Endodermal cell (in vitro differentiated cells): ENCODE results near the gene ESD. TPM values are rescaled to one million over a fixed set of nuclear protein-coding genes. Genes with fewer than 3 reads are reported as not detected.

Source experiments
- DNase-seq: peaks from one replicate; pipeline ENCODE4 v3.0.0-alpha.2; 2017
- H3K27ac ChIP-seq: 2 replicates; pipeline ENCODE4 v1.5.1; 2013; ENCODE audit warnings: mild to moderate bottlenecking, low read depth, low read length, moderate library complexity
- H3K27me3 ChIP-seq: 2 replicates; pipeline ENCODE4 v1.6.1; 2013; ENCODE audit warnings: mild to moderate bottlenecking, low read length, moderate library complexity; ENCODE audit not compliant: insufficient read depth, control insufficient read depth, poor library complexity, severe bottlenecking
- H3K36me3 ChIP-seq: 2 replicates; pipeline ENCODE4 v1.7.0; 2013; ENCODE audit warnings: mild to moderate bottlenecking, low read length, moderate library complexity; ENCODE audit not compliant: control insufficient read depth, insufficient read depth
- H3K4me1 ChIP-seq: one replicate; pipeline ENCODE4 v1.7.0; 2013; ENCODE audit warnings: low read length; ENCODE audit not compliant: control insufficient read depth, insufficient read depth
- H3K4me3 ChIP-seq: 2 replicates; pipeline ENCODE4 v1.5.1; 2013; ENCODE audit warnings: mild to moderate bottlenecking, low read length, moderate library complexity
- H3K9ac ChIP-seq: 2 replicates; pipeline ENCODE4 v1.6.1; 2013; ENCODE audit warnings: mild to moderate bottlenecking, low read length, moderate library complexity; ENCODE audit not compliant: poor library complexity, severe bottlenecking; ENCODE audit errors: extremely low read depth
- H3K9me3 ChIP-seq: 2 replicates; pipeline ENCODE4 v1.6.1; 2013; ENCODE audit warnings: mild to moderate bottlenecking, low read length, moderate library complexity; ENCODE audit not compliant: control insufficient read depth
- H3K27ac Mint-ChIP-seq: 2 replicates; pipeline ENCODE4 v1.8.0; 2020; ENCODE audit warnings: mixed read lengths
- H3K27me3 Mint-ChIP-seq: 2 replicates; pipeline ENCODE4 v1.8.0; 2021; ENCODE audit warnings: mild to moderate bottlenecking, mixed read lengths; ENCODE audit not compliant: insufficient read depth
- H3K36me3 Mint-ChIP-seq: 2 replicates; pipeline ENCODE4 v1.8.0; 2020; ENCODE audit warnings: low read depth, mixed read lengths
- H3K4me1 Mint-ChIP-seq: 2 replicates; pipeline ENCODE4 v1.8.0; 2020; ENCODE audit warnings: mixed read lengths
- H3K4me3 Mint-ChIP-seq: 2 replicates; pipeline ENCODE4 v1.8.0; 2020; ENCODE audit warnings: mild to moderate bottlenecking, moderate library complexity, mixed read lengths
- H3K9me3 Mint-ChIP-seq: 2 replicates; pipeline ENCODE4 v1.8.0; 2020; ENCODE audit warnings: mild to moderate bottlenecking, mixed read lengths
- WGBS, 2 experiments: methylation state at CpG; one replicate each; pipeline versions ENCODE4 v1.1.5 to v1.1.7; 2013; ENCODE audit warnings: missing lambda C conversion rate in 2 of 2, mixed read lengths in 1 of 2; ENCODE audit not compliant: insufficient coverage in 1 of 2, insufficient read length in 1 of 2; 5-methylcytosine and 5-hydroxymethylcytosine counted together
- total RNA-seq, 2 donors: library from RNA; stranded (reverse); fragmentation: NEBNext Ultra II Directional in 1 of 2; extraction: Animal tissue kit (Norgen Biotek cat#: 25700) in 1 of 2; gene quantifications; 2 replicates in 1 of 2; 3 replicates in 1 of 2; pipeline ENCODE4 v1.2.1, GENCODE V29; 2021
- TF ChIP-seq, protein P1 (sequence below): fragments of 200-600 bp; sonication (generic); conservative IDR thresholded peaks from 2 replicates; pipeline ENCODE4 v1.5.0; 2021; ENCODE audit warnings: antibody characterized with exemption, mild to moderate bottlenecking

The ESD gene
- total RNA-seq, 2 donors from 2014 or later = 55.5 to 67.7 TPM

GRCh38 chr13:46749951-46750350 lies 47.0 kb downstream of the ESD start:
- Mint-ChIP-seq H3K9me3 (no peaks in the 10 kb centered on the region), H3K4me1 (peaks cover 3% of the 10 kb centered on the region), H3K27ac (no peak overlapping the region), H3K36me3 (peaks cover 4% of the 10 kb centered on the region), H3K4me3 (no peak overlapping the region), H3K27me3 (no peaks in the 10 kb centered on the region)
- H3K4me3 ChIP-seq = no peak overlapping the region
- no peak overlapping the region for H3K9ac ChIP-seq
- H3K9me3 ChIP-seq = no peaks in the 10 kb centered on the region
- TF ChIP-seq, protein P1, sequence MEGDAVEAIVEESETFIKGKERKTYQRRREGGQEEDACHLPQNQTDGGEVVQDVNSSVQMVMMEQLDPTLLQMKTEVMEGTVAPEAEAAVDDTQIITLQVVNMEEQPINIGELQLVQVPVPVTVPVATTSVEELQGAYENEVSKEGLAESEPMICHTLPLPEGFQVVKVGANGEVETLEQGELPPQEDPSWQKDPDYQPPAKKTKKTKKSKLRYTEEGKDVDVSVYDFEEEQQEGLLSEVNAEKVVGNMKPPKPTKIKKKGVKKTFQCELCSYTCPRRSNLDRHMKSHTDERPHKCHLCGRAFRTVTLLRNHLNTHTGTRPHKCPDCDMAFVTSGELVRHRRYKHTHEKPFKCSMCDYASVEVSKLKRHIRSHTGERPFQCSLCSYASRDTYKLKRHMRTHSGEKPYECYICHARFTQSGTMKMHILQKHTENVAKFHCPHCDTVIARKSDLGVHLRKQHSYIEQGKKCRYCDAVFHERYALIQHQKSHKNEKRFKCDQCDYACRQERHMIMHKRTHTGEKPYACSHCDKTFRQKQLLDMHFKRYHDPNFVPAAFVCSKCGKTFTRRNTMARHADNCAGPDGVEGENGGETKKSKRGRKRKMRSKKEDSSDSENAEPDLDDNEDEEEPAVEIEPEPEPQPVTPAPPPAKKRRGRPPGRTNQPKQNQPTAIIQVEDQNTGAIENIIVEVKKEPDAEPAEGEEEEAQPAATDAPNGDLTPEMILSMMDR = no peak
- 91% methylated on average over 2 of the region's 2 CpGs; no CpG with 5 or more reads in 1 of the 2 experiments for WGBS, 2 experiments
- peaks cover 8% of the 10 kb centered on the region for H3K36me3 ChIP-seq
- no peak for DNase-seq
- H3K27me3 ChIP-seq = no peaks in the 10 kb centered on the region
- H3K27ac ChIP-seq = no peak overlapping the region
- no peaks in the 10 kb centered on the region for H3K4me1 ChIP-seq

- Mint-ChIP-seq H3K36me3 (peaks cover 8% of the 10 kb centered on the region), H3K4me1 (no peaks in the 10 kb centered on the region), H3K9me3 (no peaks in the 10 kb centered on the region), H3K27me3 (no peaks in the 10 kb centered on the region), H3K4me3 (no peak overlapping the region), H3K27ac (no peak overlapping the region)
- WGBS, 2 experiments = 94 to 100% methylated on average over 1 to 4 of the region's 4 CpGs
- H3K27ac ChIP-seq = no peak overlapping the region
- TF ChIP-seq, protein P1 = no peak
- no peak for DNase-seq
- no peak overlapping the region for H3K4me3 ChIP-seq
- no peak overlapping the region for H3K9ac ChIP-seq
- H3K27me3 ChIP-seq = no peaks in the 10 kb centered on the region
- no peaks in the 10 kb centered on the region for H3K9me3 ChIP-seq
- peaks cover 8% of the 10 kb centered on the region for H3K36me3 ChIP-seq
- H3K4me1 ChIP-seq = no peaks in the 10 kb centered on the region
Observed at GRCh38 chr13:46748300-46748699, 48.7 kb downstream of the ESD start.

GRCh38 chr13:46747031-46747820 lies 49.7 kb downstream of the ESD start:
- Mint-ChIP-seq H3K27me3 (no peaks in the 10 kb centered on the region), H3K9me3 (no peaks in the 10 kb centered on the region), H3K27ac (no peak overlapping the region), H3K4me1 (no peaks in the 10 kb centered on the region), H3K4me3 (no peak overlapping the region), H3K36me3 (peaks cover 8% of the 10 kb centered on the region)
- no peaks in the 10 kb centered on the region for H3K27me3 ChIP-seq
- no peak for DNase-seq
- TF ChIP-seq, protein P1 = no peak
- H3K4me1 ChIP-seq = no peaks in the 10 kb centered on the region
- no peak overlapping the region for H3K9ac ChIP-seq
- no peak overlapping the region for H3K27ac ChIP-seq
- H3K4me3 ChIP-seq = no peak overlapping the region
- H3K36me3 ChIP-seq = peaks cover 8% of the 10 kb centered on the region
- WGBS, 2 experiments = 92 to 94% methylated on average over 4 to 8 of the region's 8 CpGs
- H3K9me3 ChIP-seq = no peaks in the 10 kb centered on the region
